NCI-H345 (cell line): Measurements from ENCODE around the gene PLVAP.
"Not testable (repeated sequence)": the region's sequence is repeated elsewhere in the genome, so short reads cannot be mapped to it uniquely, and the experiment has no call there.

Source experiments
- DNase-seq: peaks from one replicate; lab custom pipeline; 2025; lab: John Stamatoyannopoulos, UW

The PLVAP gene

DNA sequence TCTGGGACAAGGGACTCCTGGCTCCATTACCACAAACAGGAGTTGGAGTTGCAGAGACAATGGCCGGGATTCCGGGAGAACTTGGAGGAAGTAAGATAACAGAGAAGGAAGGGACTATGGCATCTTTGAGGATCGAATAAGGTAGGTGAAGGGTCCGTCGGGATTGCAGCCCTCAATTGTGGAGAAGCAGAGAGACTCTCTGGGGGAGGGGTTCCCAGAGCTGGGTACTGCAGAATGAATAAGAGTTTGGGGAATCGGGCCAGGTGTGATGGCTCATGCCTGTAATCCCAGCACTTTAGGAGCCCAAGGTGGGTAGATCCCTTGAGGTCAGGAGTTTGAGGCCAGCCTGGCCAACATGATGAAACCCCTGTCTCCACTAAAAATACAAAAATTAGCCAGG is 24.5 kb upstream of the PLVAP start:
- no peak for DNase-seq

DNA sequence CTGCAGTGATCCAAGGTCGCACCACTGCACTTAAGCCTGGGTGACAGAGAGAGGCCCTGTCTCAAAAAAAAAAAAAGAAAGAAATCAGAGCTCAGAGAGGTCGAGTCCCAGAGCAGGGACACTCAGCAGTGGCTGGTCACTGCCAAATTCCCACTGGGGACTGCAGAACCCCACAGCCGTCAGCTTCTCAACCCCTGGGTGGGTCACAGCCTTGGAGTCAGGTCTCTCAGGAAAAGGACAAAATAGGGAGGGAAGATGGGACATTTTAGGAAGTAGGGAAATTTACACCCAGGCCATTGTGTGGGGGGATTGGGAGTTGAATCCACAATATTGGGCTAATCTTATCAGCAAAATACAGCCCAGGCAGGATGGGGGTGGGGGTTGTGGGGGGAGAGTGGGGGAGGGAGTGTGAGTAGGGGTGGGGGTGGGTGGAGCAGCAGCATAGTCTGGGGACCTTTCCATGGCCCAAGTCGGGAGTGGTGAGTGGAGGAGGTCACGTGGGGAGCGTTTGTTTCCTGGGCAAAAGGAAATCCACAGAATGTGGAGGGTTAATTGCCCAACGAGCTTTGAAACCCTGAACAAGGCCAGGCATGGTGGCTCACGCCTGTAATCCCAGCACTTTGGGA is 21.9 kb upstream of the PLVAP start:
- DNase-seq = no peak

DNA sequence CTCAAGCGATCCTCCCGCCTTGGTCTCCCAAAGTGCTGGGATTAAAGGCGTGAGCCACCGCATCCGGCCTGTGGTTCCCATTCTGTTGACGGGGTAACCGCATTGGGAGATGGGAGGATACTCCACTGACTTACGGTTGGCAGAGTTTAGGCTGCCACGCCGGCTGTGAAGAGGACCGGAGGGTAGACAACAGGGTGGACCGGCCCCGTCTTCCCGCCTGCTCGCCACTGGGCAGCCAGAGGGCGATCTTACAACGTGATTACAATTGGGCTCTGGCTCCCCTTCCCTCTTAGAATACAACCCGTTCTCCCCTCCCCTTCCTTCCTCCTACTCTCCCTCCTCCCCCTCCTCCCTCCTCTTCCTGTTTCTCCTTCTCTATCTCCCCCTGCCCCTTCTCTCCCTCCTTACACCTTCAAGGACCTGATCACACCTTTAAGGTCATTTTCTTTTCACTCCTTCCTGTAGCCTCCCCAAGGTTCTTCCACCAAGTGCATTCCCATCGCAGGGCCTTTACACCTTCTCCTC is 17.8 kb upstream of the PLVAP start:
- no peak for DNase-seq

DNA sequence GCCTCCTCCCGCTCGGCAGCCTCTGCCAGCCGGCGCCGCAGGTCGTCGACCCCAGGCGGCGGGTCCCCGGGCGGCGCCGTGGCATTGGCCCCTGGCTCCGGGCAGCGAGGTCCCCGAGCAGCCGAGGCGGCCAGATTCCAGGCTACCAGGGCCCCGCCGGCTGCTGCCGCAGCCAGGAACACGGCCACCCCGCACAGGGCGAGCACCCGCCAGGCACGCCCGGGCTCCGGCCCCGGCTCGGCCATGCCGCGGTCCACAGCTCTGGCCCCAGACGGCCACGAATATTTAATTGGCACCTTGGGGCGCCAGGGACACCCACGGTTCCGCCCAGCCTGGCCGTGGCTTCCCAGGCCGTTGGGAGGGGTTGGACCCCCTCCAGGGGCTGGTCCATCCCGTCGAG is 16.8 kb upstream of the PLVAP start, which contains the start of gene CCDC194:
Gene CCDC194 (minus strand): TSS at position 283 of the 400 bp plus-strand sequence. CDS start 38 bp downstream, at position 245.
- no peak for DNase-seq

DNA sequence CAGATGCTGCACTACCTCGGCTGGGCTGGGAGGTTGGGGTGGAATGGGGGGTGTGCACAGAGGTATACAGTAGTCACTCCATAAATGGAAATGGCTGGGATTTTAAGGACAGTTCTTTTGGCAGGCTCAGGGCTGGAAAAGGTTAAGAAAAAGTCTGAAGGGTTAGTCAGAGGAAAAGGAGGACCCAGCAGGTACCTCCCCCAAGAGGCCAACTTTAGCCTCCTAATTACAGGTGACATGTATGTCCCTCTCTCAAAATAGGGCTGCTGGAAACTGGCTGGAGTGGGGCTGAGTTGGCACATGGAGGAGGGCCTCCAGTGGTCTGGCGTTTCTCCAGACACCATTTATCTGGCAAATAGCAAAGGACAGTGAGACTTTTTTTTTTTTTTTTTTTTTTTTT is 15.9 kb upstream of the PLVAP start:
- DNase-seq = no peak

DNA sequence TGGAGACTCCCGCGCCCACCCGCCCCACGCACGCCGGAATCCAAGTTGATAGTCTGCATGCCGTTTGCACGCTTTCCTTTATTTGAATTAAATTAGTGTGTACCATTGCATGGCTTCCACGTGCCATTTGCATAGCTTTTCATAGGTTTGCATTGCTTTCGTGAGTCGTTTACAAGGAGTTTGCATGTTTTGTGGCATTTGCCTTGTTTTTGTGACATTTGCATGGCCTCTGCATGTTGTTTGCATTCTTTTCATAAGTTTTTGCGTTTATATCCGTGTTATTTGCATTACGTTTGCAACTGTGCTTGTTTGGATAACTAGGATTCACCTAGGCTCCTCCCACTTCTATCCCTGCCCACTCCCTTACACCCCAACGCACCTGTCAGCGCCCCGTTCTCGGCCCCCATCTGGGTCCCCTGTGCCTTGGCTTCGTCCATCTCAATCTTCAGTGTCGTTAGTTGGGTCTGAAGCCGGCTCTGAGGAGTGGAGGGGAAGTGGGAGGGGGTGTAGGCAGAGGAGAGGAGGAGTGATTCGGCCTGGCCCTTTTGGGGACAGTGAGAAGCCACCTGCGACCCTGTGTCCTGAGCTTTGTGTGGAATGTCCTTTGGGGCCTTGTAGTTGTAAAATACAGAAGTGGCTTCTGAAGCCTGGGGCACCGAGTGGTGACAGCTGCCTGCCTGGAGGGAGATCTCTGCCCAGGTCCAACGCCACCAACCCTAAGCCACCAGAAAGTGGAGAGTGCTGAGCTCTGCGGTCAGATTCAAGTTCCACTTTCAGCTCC is 14.4 kb upstream of the PLVAP start:
- no peak for DNase-seq

DNA sequence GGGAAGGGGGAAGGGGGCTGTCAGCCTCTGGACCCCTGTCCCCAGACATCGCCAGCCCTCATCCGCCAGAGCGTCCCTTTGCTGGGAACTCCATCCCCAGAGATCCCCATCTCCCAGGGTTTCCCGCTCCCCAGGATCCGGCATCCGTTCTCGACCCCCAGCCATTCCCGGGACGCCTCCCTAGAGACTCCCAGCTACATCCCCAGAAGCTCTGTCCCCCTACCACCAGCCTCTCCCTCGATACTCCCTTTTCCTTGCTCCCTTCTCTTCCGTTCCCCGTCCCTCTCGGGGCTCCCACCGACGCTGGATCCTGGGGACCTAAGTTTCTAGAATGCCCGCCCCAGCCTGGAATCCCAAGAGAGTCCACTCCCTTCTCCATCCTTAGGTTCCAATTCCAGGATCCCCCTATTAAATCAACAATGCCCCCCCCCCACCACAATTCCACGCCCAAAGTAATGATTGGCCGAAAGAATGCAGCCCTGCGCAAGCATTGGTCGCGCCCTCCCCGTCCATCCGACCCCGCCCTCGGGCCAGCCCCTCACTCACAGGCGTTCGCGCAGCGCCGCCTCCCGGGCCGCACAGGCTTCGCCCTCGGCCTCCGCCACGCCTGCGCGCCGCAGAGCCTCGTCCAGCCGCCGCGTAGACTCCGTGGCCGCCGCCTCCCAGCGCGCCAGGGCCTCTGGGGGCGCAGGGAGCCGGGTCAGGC is 13.7 kb upstream of the PLVAP start:
- DNase-seq = peak; percentile 90

DNA sequence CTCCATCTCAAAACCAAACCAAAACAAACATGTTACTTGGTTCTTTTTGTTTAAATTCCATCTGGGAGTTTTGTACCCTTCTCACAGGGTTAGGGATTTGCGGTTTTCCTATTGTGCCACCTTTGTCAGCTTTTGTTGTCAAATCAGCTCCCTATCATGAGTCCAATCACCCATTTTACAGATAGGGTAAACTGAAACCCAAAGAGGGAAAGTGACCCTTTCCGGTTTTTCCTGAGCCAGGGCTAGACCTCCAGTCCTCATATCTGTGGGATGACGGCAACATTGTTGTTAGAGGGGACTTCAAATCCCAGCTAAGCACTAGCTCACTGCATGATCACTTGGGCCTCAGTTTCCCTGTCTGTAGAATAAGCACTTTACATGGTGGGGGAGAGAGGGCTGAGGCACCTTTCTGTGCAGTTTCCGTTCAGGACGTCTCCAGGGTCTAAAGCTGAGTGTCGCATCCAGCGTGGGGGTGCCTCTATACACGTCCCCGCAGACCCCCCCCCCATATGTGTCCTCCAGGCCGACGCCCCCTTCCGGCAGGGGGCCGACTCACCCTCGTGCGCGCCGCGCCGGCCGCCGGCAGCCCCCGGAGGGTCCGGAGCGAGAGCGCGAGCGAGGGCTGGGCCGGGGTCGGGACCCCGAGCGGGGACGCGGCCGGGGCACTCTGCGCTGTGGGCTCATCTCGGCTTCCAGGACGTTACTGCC is 13.0 kb upstream of the PLVAP start:
- DNase-seq = no peak

DNA sequence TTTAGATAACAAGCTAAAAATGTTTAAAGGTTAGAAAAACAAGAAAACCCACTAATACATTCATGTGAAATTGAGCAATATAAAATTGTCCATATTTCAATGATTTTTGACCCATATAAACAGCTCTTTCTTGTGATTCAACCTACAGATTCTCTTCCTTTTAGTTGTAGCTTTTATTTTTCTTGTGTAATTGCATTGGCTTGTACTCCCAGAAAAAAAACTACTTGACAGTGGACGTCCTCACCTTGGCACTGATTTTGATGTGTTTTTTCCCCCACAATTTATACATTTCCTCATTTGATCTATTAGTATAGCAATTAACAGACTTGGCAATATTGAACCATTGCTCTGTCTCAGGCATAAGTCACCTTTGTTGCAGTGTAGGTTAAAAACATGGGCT is 12.1 kb upstream of the PLVAP start:
- no peak for DNase-seq

DNA sequence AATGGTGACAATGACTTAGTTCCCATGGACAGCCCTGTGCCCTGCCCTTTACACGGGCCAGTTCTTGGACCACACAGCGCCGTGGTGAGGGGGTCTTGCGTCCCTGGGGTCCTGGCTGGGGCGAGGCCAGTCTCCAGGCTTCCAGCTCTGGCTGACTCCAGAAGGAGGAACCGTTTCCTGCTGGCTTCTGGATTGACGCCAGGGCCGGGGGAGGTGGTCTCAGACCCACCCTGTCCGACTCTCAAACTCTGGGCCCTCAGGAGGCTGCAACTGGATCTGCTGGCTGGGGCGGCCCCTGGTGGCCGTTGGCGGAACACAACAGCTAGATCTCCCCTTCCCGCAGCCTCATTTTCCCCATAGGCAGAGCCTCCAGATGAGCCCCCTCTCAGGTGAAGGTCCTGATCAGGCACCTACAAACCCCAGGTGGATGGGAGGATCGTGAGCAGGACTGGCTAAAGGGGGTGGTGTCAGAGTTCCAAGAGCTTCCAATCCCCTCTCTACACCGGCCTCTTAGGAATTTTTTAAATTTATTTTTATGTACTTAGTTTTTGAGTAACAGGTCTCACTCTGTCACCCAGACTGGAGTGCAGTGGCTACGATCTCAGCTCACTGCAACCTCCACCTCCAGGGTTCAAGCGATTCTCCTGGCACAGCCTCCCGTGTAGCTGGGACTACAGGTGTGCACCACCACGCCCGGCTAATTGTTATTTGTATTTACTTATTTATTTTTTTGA is 8.9 kb upstream of the PLVAP start:
- DNase-seq = peak; percentile 29

DNA sequence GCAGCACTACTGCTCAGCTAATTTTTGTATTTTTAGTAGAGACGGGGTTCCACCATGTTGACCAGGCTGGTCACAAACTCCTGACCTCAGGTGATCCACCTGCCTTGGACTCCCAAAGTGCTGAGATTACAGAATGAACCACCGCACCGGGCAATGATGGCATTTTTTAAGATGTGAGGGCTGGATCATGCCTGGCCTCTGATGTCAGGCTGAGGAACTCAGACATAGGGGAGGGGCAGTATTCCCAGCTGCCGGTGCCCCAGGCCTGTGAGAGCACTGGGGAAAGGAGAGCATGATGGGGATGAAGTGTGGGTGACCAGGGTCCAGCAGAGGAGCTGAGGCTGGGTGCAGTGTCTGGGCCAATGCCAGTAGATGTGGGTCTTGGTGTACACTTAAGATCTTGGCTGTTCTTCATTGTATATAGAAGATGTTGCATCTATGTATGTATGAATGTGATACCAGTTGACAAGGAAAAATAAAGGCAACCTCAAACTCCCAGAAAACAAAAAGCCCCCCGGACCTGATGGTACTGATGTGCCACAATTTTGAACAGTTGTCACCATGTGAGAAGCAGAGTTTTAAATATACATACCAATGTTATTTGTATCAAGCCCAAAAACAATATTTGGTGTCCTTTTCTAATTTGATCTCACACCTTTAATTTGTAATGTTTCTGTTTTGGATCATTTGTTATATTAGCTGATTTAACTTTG is 3.4 kb upstream of the PLVAP start:
- DNase-seq = no peak

DNA sequence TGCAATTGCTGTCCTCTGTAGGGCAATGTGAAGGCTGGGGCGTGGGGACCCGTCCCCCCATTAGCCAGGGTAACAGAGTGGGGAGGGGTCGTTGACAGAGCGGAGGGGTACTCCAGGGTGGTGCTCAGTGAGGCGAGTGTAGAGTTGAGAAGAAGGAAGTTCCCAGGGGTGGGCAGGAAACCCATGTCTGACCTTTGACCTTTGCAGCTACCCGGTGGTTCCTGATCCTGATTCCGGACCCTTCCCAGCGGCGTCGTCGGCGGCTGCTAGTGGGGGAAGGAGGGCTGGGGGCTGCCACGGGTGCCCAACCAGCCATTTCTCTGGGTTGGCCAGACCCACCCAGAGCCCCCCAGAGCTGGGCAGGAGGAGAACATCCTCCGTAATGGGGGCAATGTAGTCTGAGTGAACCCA is 2.1 kb upstream of the PLVAP start:
- no peak for DNase-seq

DNA sequence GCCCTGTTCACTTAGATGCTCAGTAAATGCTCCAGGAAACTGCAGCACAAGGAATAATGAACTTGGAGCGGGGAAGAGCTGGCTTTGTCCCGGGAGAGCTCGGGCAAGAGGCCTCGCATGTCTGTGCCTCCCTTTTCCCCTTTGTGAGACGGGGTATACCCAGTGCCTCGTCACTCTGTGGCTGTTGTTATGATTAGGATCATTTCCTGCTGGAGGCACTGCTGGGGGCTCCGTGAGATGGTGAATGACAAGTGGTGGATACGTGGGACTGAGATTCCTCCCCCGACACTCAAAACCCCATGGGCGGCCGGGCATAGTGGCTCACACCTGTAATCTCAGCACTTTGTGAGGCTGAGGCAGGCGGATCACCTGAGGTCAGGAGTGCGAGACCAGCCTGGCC is 1.1 kb upstream of the PLVAP start:
- no peak for DNase-seq

DNA sequence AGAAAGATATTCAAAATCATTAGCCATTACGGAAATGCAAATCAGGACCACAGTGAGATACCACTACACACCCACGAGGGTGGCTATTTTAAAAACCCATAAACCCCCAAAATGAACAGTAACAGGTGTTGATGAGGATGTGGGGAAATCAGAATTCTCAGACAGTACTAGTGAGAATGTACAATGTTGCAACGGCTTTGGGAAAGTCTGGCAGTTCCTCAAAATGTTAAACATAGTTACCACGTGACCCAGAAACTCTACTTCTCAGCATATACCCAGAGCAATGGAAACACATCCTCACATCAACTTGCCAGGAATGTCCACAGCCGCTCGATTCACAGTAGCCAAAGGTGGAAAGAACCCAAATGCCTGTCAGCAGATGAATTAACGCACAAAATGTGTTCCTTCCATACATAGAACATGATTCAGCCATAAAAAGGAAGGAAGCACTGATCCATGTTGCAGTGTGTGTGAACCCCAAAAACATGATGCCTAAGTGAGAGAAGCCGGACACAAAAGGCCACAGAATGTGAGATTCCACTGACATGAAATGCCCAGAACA is 7.0 kb downstream of the PLVAP start:
- no peak for DNase-seq

DNA sequence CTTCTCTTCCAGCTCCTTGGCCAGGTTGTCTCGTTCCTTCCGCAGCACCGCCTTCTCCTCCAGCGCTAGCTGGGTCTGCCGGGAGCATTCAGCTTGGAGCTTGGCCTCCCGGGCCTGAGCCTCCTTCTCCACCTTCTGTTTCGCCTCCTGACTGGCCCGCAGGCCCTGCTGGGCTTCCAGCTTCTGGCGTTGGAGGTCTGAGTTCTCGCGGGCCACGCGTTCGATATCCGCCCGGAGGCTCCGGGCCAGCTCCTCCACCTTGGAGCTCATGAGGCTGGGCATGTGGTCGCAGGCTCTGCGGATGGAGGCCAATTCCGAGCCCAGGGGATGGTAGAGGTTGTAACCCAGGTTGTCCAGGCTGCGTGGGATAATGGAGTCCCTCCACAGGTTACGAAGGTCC is 11.8 kb downstream of the PLVAP start:
- DNase-seq = no peak

DNA sequence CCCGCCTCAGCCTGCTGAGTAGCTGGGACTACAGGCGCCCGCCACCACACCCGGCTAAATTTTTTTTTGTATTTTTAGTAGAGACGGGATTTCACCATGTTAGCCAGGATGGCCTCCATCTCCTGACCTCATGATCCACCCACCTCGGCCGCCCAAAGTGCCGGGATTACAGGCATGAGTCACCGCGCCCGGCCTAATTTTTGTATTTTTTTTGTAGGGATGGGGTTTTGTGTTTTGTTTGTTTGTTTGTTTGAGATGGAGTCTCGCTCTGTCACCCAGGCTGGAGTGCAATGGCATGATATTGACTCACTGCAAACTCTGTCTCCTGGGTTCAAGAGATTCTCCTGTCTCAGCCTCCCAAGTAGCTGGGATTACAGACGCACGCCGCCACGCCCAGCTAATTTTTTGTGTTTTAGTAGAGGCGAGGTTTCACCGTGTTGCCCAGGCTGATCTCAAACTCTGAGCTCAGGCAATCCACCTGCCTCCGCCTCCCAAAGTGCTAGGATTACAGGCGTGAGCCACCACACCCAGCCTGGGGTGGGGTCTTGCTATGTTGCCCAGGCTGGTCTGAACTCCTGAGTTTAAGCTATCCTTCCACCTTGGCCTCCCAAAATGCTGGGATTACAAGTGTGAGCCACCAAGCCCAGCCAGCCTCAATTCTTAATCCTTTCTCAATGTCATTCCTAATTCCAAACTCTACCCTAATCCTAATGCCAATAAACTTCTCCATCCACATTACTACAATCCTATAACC is 13.1 kb downstream of the PLVAP start:
- DNase-seq = not testable (repeated sequence)

DNA sequence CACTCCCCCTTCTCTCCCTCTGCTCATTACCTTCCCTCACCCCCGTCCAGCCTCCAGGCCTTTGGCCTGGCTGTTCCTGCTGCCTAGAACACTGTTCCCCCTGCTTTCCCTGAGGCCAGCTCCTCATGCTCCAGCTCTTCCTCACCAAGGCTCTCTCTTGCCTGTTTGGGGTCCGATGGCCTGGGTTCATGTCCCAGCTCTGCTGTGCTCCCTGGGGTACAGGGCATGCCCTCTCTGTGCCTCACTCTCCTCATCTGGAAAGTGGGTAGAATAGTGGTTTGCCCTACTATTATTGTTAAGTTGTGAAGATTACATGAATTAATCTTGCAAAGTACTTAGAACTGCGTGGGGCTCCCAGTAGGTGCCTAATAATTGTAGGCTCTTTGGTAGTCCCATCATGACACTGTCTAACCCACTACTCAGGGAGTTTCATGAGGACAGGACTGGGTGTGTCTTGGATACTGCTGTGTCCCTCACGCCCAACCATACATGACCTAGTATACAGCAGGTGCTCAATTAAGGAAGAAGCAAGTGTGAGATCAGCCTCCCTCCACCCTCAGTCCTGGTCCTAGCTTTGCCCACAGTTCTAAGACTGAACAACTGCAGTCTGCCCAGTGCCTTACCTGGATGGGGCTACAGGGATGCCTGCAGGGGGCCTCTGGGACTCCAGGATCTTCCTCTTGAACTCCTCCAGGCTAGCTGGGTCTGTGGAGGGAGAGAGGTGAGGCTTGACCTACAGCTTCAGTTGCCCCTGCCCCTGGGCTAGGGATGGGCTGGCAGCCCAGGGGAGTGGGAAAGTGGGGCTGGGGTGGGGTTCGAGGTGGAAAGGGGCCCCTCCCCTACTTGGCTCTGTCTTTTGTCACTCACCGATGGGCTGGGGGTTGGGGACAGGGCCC is 17.0 kb downstream of the PLVAP start:
- DNase-seq = no peak

DNA sequence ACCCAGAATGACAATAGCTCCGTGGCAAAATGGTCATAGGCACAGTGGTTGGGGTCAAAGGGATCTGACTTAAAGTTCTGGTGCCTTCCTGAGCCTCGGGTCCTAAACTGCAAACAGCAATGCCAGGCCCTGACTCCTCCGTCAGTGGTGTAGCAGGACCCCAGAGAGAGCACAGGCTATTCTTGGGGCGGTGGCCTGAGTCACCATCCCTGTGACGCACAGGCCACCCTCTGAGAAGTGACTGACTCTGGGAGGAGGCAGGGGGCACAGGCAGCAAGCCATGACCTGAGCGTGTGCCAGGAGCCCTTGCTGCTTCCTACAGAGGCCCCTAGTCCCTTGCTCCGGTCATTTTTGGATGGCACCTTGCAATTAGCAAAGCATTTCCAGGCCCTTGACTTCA is 18.7 kb downstream of the PLVAP start:
- no peak for DNase-seq

DNA sequence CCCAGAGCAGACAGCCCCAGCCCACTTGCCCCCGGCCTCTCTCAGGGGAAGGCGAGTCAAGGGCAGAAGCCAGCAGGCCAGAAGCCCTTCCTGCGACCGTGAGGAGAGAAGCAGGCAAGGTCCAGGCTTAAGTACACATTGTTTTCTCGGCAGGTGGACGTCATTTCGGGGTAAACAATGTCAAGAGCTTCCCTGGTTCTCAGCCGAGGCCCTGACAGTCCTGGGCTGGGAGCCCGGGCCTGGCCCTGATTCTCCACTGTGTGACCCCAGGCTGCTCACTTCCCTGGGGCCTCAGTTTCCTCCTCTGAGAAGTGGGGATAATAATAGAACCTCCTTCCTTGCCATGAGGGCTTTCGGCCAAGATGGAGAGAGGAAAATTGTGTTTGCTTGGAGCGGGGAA is 19.4 kb downstream of the PLVAP start:
- no peak for DNase-seq
